ENCODE measurements around the gene ALDH1A2.

DNA sequence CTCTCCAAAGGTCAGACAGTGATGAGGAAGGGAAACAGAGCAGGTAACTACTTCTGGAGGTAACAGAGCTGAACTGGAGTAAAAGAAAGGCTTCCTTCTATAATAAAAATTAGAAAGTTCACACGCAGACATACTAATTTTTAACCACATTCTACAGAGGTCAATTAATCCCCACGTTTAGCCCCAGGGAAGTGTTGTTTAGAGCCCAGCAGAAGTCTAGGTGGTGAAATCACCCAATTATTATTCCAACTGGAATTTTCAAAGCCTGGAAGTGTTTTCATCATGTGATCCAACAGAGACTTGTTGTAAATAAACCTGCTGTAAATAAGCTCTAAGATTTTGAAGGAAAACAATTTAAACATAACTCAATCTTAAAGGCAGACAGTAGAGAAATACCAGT, 6.8 kb downstream of the ALDH1A2 start:
- TF ChIP-seq POLR2AphosphoS5 (IDR thresholded peaks at IDR 0.05; ENCODE audit: low read depth, low read length) (no peak), TAF1 (IDR thresholded peaks at IDR 0.05; ENCODE audit: borderline replicate concordance, insufficient read depth, low read length) (no peak), SIN3A (IDR thresholded peaks at IDR 0.05; ENCODE audit: borderline replicate concordance, insufficient read depth, low read length) (no peak), FOXP2 (optimal IDR thresholded peaks at IDR 0.05; ENCODE audit: borderline replicate concordance, extremely low read depth, extremely low read length, insufficient read depth) (no peak)
- TF ChIP-seq, protein P1, sequence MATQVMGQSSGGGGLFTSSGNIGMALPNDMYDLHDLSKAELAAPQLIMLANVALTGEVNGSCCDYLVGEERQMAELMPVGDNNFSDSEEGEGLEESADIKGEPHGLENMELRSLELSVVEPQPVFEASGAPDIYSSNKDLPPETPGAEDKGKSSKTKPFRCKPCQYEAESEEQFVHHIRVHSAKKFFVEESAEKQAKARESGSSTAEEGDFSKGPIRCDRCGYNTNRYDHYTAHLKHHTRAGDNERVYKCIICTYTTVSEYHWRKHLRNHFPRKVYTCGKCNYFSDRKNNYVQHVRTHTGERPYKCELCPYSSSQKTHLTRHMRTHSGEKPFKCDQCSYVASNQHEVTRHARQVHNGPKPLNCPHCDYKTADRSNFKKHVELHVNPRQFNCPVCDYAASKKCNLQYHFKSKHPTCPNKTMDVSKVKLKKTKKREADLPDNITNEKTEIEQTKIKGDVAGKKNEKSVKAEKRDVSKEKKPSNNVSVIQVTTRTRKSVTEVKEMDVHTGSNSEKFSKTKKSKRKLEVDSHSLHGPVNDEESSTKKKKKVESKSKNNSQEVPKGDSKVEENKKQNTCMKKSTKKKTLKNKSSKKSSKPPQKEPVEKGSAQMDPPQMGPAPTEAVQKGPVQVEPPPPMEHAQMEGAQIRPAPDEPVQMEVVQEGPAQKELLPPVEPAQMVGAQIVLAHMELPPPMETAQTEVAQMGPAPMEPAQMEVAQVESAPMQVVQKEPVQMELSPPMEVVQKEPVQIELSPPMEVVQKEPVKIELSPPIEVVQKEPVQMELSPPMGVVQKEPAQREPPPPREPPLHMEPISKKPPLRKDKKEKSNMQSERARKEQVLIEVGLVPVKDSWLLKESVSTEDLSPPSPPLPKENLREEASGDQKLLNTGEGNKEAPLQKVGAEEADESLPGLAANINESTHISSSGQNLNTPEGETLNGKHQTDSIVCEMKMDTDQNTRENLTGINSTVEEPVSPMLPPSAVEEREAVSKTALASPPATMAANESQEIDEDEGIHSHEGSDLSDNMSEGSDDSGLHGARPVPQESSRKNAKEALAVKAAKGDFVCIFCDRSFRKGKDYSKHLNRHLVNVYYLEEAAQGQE (IDR thresholded peaks at IDR 0.05; ENCODE audit: insufficient read depth in 1 of 2, low read depth in 2 of 2, low read length in 2 of 2), result no peak

Data from PFSK-1 (cell line).